Measurements from ENCODE around the gene HSD17B11. TPM values are rescaled to one million over a fixed set of nuclear protein-coding genes. Genes with fewer than 3 reads are reported as not detected.

Gene HSD17B11
- total and polyA plus RNA-seq, 2 donors (not counting 1 experiment from before 2014, with no cell fraction given) = 26.5 to 62.2 TPM

GRCh38 chr4:87422104-87423052 lies 31.4 kb upstream of the HSD17B11 start, which contains the start of gene NUDT9:
Gene NUDT9 (plus strand): TSS chr4:87422573. CDS start chr4:87422906, 333 bp downstream.
- Histone ChIP-seq H3K27ac (ENCODE audit: low read length in 2 of 2) (peak within 1 kb of the TSS; percentile 80 to 92), H3K4me1 (ENCODE audit: control insufficient read depth in 2 of 2, insufficient read depth in 2 of 2, low read length in 2 of 2) (peaks cover 16 to 26% of the 10 kb centered on the region in 2 donors), H3K79me2 (ENCODE audit: control insufficient read depth, insufficient read depth, low read length) (peaks cover 60% of the 10 kb centered on the region), H3K9me3 (ENCODE audit: control extremely low read depth in 1 of 3, control insufficient read depth in 2 of 3, insufficient read depth in 1 of 3, low read length in 2 of 3) (no peaks in the 10 kb centered on the region), H3K4me3 (ENCODE audit: control extremely low read depth in 1 of 5, extremely low read depth in 1 of 5, insufficient read depth in 1 of 5, low read depth in 2 of 5, low read length in 4 of 5) (peak within 1 kb of the TSS; percentile 86 to 97 (median 89)), H3K36me3 (replicated peaks in 1 of 2; ENCODE audit: control extremely low read depth in 1 of 2, control insufficient read depth in 1 of 2, extremely low read depth in 1 of 2, insufficient read depth in 2 of 2, low read length in 1 of 2) (no peaks in the 10 kb centered on the region), H2AFZ (ENCODE audit: insufficient read depth, low read depth, low read length, poor library complexity, severe bottlenecking) (peak within 1 kb of the TSS; percentile 97), H3K4me2 (replicated peaks; ENCODE audit: low read depth, low read length, poor library complexity, severe bottlenecking) (peak within 1 kb of the TSS; percentile 82), H3K27me3 (replicated peaks in 1 of 4; ENCODE audit: control extremely low read depth in 1 of 4, control insufficient read depth in 3 of 4, insufficient read depth in 4 of 4, low read length in 3 of 4) (no peaks in the 10 kb centered on the region), H4K20me1 (ENCODE audit: control insufficient read depth, insufficient read depth, low read length, poor library complexity, severe bottlenecking) (no peaks in the 10 kb centered on the region), H3K9ac (ENCODE audit: low read length) (peak within 1 kb of the TSS; percentile 88)
- Mint-ChIP-seq H3K9me3 (ENCODE audit: insufficient read depth) (no peaks in the 10 kb centered on the region), H3K27ac (peak within 1 kb of the TSS; percentile 100), H3K27me3 (no peaks in the 10 kb centered on the region), H3K4me3 (peak within 1 kb of the TSS; percentile 100), H3K4me1 (peaks cover 40% of the 10 kb centered on the region)
- WGBS (ENCODE audit: insufficient coverage) = under 1% methylated on average over 50 of the region's 58 CpGs
- POLR2A ChIA-PET = interaction anchor here (1.1 to 1.8 kb wide), 3 partner anchors 31 to 416 kb away, joined by 3 to 25 read pairs (median 3); partner anchors contain the start of gene HSD17B11
- intact Hi-C loops (cut with micrococcal nuclease) = loop anchor here (1.0 to 5.0 kb wide), 5 partner anchors 31 to 1170 kb away; partner anchors contain the start of genes AFF1, HERC3, HSD17B11 and KLHL8
- peak; percentile 93 for DNase-seq
- CTCF ChIA-PET = interaction anchor here (0.9 to 4.0 kb wide), 9 partner anchors 17 to 500 kb away, joined by 3 to 28 read pairs (median 3); partner anchors contain the start of gene HSD17B11
- peak; percentile 85 for ATAC-seq (ENCODE audit: low read depth)
- TF ChIP-seq EZH2 (IDR thresholded peaks at IDR 0.05; ENCODE audit: borderline replicate concordance, insufficient read depth, low read depth, low read length, poor library complexity, severe bottlenecking) (no peak), CTCF (IDR thresholded peaks at IDR 0.05) (no peak)
